ENCODE measurements around the gene ABCB1. TPM values are rescaled to one million over a fixed set of nuclear protein-coding genes. Genes with fewer than 3 reads are reported as not detected.
A peak's percentile ranks its signal among the peaks of the same experiment; 100 is the strongest.

Gene ABCB1
- total and polyA plus RNA-seq, 2 of the 8 experiments (the other 6 are each of a cell fraction or from before 2014, with no cell fraction given): 0.51 to 1.2 TPM

DNA sequence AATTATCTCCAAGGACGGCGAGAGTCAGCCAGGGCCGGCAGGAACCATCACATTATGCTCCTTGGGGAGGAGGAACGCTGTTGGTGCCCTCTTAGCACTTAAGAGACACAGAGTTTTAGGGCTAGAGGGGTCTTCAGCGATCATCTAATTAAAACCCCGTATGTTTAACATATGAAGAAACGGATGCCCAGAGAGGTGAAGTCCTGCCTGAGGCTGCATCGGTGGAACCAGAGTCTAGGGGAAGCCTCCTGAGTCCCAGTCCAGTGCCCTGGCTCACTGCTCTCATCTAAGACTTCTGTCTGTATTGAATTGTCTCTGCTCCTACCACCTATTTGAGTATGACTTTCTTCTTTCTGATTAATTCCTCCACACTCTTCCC is 124.5 kb downstream of the ABCB1 start:
- no peak for TF ChIP-seq NANOG (IDR thresholded peaks at IDR 0.05; ENCODE audit: insufficient read depth, low read depth, low read length, poor library complexity, severe bottlenecking)
- TF ChIP-seq SAP30 (IDR thresholded peaks at IDR 0.05; ENCODE audit: insufficient read depth, insufficient replicate concordance, low read length): no peak
- TF ChIP-seq ASH2L (IDR thresholded peaks at IDR 0.05; ENCODE audit: low read length): no peak
- no peak for TF ChIP-seq SIX5 (IDR thresholded peaks at IDR 0.05; ENCODE audit: low read depth, low read length)
- no peak for TF ChIP-seq HDAC6 (IDR thresholded peaks at IDR 0.05; ENCODE audit: low read depth, low read length)
- no peak for TF ChIP-seq BRCA1 (IDR thresholded peaks at IDR 0.05; ENCODE audit: low read depth, low read length)
- TF ChIP-seq SP4 (IDR thresholded peaks at IDR 0.05; ENCODE audit: low read length): no peak
- TF ChIP-seq PHF8 (conservative IDR thresholded peaks at IDR 0.05; ENCODE audit: low read depth, low read length): no peak
- no peak for DNase-seq (ENCODE audit: low read depth in 1 of 2, low spot score in 2 of 2)
- Histone ChIP-seq H3K4me1 (replicated peaks in 1 of 4; ENCODE audit: control insufficient read depth in 3 of 4, insufficient read depth in 4 of 4, low read length in 3 of 4) (peaks cover 5 to 13% (median 9%) of the 10 kb centered on the region in 4 experiments; a peak in 6 of 7 replicates), H3K4me3 (ENCODE audit: extremely low read depth in 1 of 4, insufficient read depth in 2 of 4, low read depth in 3 of 4, low read length in 4 of 4) (peak overlapping the region; percentile 46 to 68 (median 58)), H3K18ac (ENCODE audit: extremely low read depth, low read length) (no peak overlapping the region; the same call in 1 of the 2 replicates), H2BK12ac (ENCODE audit: low read depth, low read length) (no peak overlapping the region), H3K9me3 (ENCODE audit: insufficient read depth in 2 of 2, low read depth in 1 of 2, low read length in 1 of 2) (no peaks in the 10 kb centered on the region; a peak in 1 of 4 replicates), H2BK20ac (ENCODE audit: low read length) (no peak overlapping the region), H3K27me3 (replicated peaks in 1 of 4; ENCODE audit: control insufficient read depth in 3 of 4, extremely low read depth in 1 of 4, insufficient read depth in 3 of 4, low read length in 3 of 4) (peaks cover 5 to 29% (median 21%) of the 10 kb centered on the region in 4 experiments), H4K20me1 (replicated peaks in 1 of 2; ENCODE audit: control insufficient read depth in 1 of 2, insufficient read depth in 2 of 2, low read length in 2 of 2) (no peaks in the 10 kb centered on the region), H3K79me2 (ENCODE audit: control insufficient read depth in 1 of 2, insufficient read depth in 2 of 2, low read length in 2 of 2) (no peaks in the 10 kb centered on the region), H3K9ac (replicated peaks in 1 of 4; ENCODE audit: extremely low read depth in 1 of 4, low read depth in 3 of 4, low read length in 3 of 4) (no peak overlapping the region; a peak in 1 of 7 replicates), H3K79me1 (ENCODE audit: low read depth, low read length) (no peaks in the 10 kb centered on the region), H4K5ac (ENCODE audit: insufficient read length, low read depth, low read length) (no peak overlapping the region), H3K4me2 (ENCODE audit: insufficient read depth in 1 of 2, low read depth in 2 of 2, low read length in 2 of 2) (peak overlapping the region; percentile 94), H3K23me2 (ENCODE audit: low read depth, low read length) (peaks cover 5% of the 10 kb centered on the region; the same call in 1 of the 2 replicates), H2BK5ac (ENCODE audit: low read depth, low read length) (no peak overlapping the region), H3K27ac (ENCODE audit: low read depth, low read length) (no peak overlapping the region), H3K56ac (replicated peaks; ENCODE audit: insufficient read length, low read depth, low read length) (no peak overlapping the region), H2AFZ (ENCODE audit: low read length) (0 out of 2 replicates have a peak overlapping the region, but pooled peaks have one; percentile 72), H4K8ac (ENCODE audit: extremely low read depth, insufficient read depth, low read length) (no peak overlapping the region), H2BK15ac (ENCODE audit: low read length) (no peak overlapping the region), H4K91ac (replicated peaks; ENCODE audit: insufficient read length, low read length) (no peak overlapping the region), H3K14ac (ENCODE audit: insufficient read length) (no peak overlapping the region), H3K23ac (ENCODE audit: insufficient read length) (no peak overlapping the region), H2AK5ac (ENCODE audit: low read depth, low read length) (no peak overlapping the region), H3K4ac (replicated peaks; ENCODE audit: insufficient read length, low read depth, low read length) (no peak overlapping the region), H2BK120ac (replicated peaks; ENCODE audit: low read depth, low read length) (no peak overlapping the region), H3K36me3 (ENCODE audit: control insufficient read depth in 2 of 4, insufficient read depth in 4 of 4, low read length in 3 of 4) (no peaks in the 10 kb centered on the region)
- WGBS, 2 experiments (ENCODE audit: extremely low coverage in 1 of 2, insufficient coverage in 1 of 2, insufficient read length in 1 of 2, insufficient replicate concordance in 2 of 2, low coverage in 1 of 2, low lambda C conversion rate in 2 of 2, missing lambda C conversion rate in 1 of 2): 52% methylated on average over 8 of the region's 8 CpGs; no CpG with 5 or more reads in 1 of the 2 experiments
- FAIRE-seq: no peak
- ChIA-PET CTCF (ENCODE audit: partially characterized antibody) (no interaction called here), POLR2A (ENCODE audit: partially characterized antibody) (no interaction called here)
